HEK293T (cell line): ENCODE measurements around the gene RTEL1.

Experiments
- CTCF ChIA-PET: fragments of 350-600 bp; formaldehyde crosslinking; extraction: SDS; loops from one replicate; lab custom pipeline; 2021; ENCODE audit warnings: antibody characterized with exemption, inconsistent platforms; lab: Yijun Ruan, JAX
- POLR2A ChIA-PET: fragments of 350-600 bp; formaldehyde crosslinking; extraction: SDS; loops from one replicate; lab custom pipeline; 2020; ENCODE audit warnings: antibody characterized with exemption, inconsistent platforms; lab: Yijun Ruan, JAX
- DNase-seq: peaks from one replicate; pipeline ENCODE4 v3.0.0; 2012; ENCODE audit warnings: mixed read lengths; ENCODE audit errors: extremely low spot score
- ARNT ChIP-seq: fragments of 450-650 bp; IDR thresholded peaks from 2 replicates; pipeline ENCODE4 v1.6.1; 2017; ENCODE audit warnings: mild to moderate bottlenecking
- BHLHE40 ChIP-seq: fragments of 450-650 bp; IDR thresholded peaks from 2 replicates; pipeline ENCODE4 v1.6.1; 2016; ENCODE audit warnings: mild to moderate bottlenecking, moderate library complexity, borderline replicate concordance
- CTBP1 ChIP-seq: fragments of 450-650 bp; IDR thresholded peaks from 2 replicates; pipeline ENCODE4 v1.6.1; 2016; ENCODE audit warnings: borderline replicate concordance
- ELF4 ChIP-seq: fragments of 450-650 bp; IDR thresholded peaks from 2 replicates; pipeline ENCODE4 v1.6.1; 2017; ENCODE audit warnings: antibody characterized with exemption
- FOXA1 ChIP-seq: fragments of 450-650 bp; IDR thresholded peaks from 2 replicates; pipeline ENCODE4 v1.6.1; 2016; ENCODE audit warnings: mild to moderate bottlenecking
- FOXK2 ChIP-seq: fragments of 450-650 bp; IDR thresholded peaks from 2 replicates; pipeline ENCODE4 v1.6.1; 2016; ENCODE audit warnings: mild to moderate bottlenecking
- FOXM1 ChIP-seq: fragments of 450-650 bp; IDR thresholded peaks from 2 replicates; pipeline ENCODE4 v1.6.1; 2017; ENCODE audit warnings: mild to moderate bottlenecking, borderline replicate concordance
- HDGF ChIP-seq: fragments of 450-650 bp; IDR thresholded peaks from 2 replicates; pipeline ENCODE4 v1.6.1; 2017; ENCODE audit warnings: antibody characterized with exemption, borderline replicate concordance
- L3MBTL2 ChIP-seq: fragments of 450-650 bp; conservative IDR thresholded peaks from 2 replicates; pipeline ENCODE4 v1.6.1; 2016; ENCODE audit warnings: mild to moderate bottlenecking
- LEF1 ChIP-seq: fragments of 450-650 bp; IDR thresholded peaks from 2 replicates; pipeline ENCODE4 v1.6.1; 2017; ENCODE audit warnings: mild to moderate bottlenecking, borderline replicate concordance
- NFRKB ChIP-seq: fragments of 450-650 bp; IDR thresholded peaks from 2 replicates; pipeline ENCODE4 v1.6.1; 2016; ENCODE audit warnings: mild to moderate bottlenecking, moderate library complexity
- PKNOX1 ChIP-seq: fragments of 450-650 bp; IDR thresholded peaks from 2 replicates; pipeline ENCODE4 v1.6.1; 2016
- SP1 ChIP-seq: fragments of 450-650 bp; IDR thresholded peaks from 2 replicates; pipeline ENCODE4 v1.6.1; 2017
- SUZ12 ChIP-seq: fragments of 450-650 bp; IDR thresholded peaks from 2 replicates; pipeline ENCODE4 v1.6.1; 2016; ENCODE audit warnings: mild to moderate bottlenecking
- TARDBP ChIP-seq: fragments of 450-650 bp; IDR thresholded peaks from 2 replicates; pipeline ENCODE4 v1.6.1; 2016
- ZNF384 ChIP-seq: fragments of 450-650 bp; IDR thresholded peaks from 2 replicates; pipeline ENCODE4 v1.6.1; 2016

Gene RTEL1

GRCh38 chr20:63739130-63740069 is 81.3 kb downstream of the RTEL1 start, which contains the start of gene SLC2A4RG:
Gene SLC2A4RG (plus strand): TSS chr20:63739776. CDS start chr20:63739913, 137 bp downstream.
- ChIA-PET POLR2A (interaction anchor here (0.6 to 1.0 kb wide), 2 partner anchors 31 to 32 kb away, joined by 3 to 5 read pairs; partner anchors contain the start of genes ARFRP1 and ZGPAT), CTCF (interaction anchor here (1.4 kb wide), 1 partner anchor 31 kb away, joined by 3 read pairs; the partner anchor contains the start of genes ARFRP1 and ZGPAT)
- peak; percentile 94 for DNase-seq
- TF ChIP-seq ELF4 (no peak), SP1 (no peak), ZNF384 (no peak), HDGF (no peak), FOXM1 (no peak), TARDBP (no peak), BHLHE40 (no peak), FOXK2 (no peak), NFRKB (no peak), SUZ12 (no peak), FOXA1 (no peak), ARNT (no peak), LEF1 (no peak), CTBP1 (no peak), PKNOX1 (no peak), L3MBTL2 (no peak)

- peak; percentile 49 for DNase-seq
- ChIA-PET POLR2A (interaction anchor here (1.3 to 1.6 kb wide), 4 partner anchors 11 to 125 kb away, joined by 7 to 14 read pairs (median 8); partner anchors contain the start of genes ARFRP1, RTEL1, TPD52L2 and ZGPAT), CTCF (no interaction called here)
Observed at GRCh38 chr20:63740070-63740626, 82.0 kb downstream of the RTEL1 start.

GRCh38 chr20:63740627-63741353 is 82.7 kb downstream of the RTEL1 start:
- peak; percentile 70 for DNase-seq
- CTCF ChIA-PET: no interaction called here
- POLR2A ChIA-PET: interaction anchor here (0.5 to 1.6 kb wide), 5 partner anchors 10 to 124 kb away, joined by 3 to 14 read pairs (median 8); partner anchors contain the start of genes ARFRP1, RTEL1, STMN3 and TPD52L2
- 0 out of 2 replicates have a peak, but pooled peaks have one; percentile 13 for TF ChIP-seq PKNOX1
- TF ChIP-seq BHLHE40: no peak

More at GRCh38 chr20:63740070-63740626, 82.0 kb downstream of the RTEL1 start:
- no peak for TF ChIP-seq SUZ12
- no peak for TF ChIP-seq HDGF
- no peak for TF ChIP-seq FOXK2
- TF ChIP-seq LEF1: no peak
- TF ChIP-seq NFRKB: no peak
- TF ChIP-seq L3MBTL2: no peak
- TF ChIP-seq TARDBP: no peak

GRCh38 chr20:63741354-63741675 is 83.2 kb downstream of the RTEL1 start:
- POLR2A ChIA-PET: interaction anchor here (0.5 to 1.6 kb wide), 5 partner anchors 9 to 124 kb away, joined by 3 to 14 read pairs (median 8); partner anchors contain the start of genes ARFRP1, RTEL1, STMN3 and TPD52L2
- TF ChIP-seq L3MBTL2: no peak
- TF ChIP-seq FOXM1: no peak
- TF ChIP-seq SP1: no peak
- TF ChIP-seq ELF4: no peak
- TF ChIP-seq ARNT: no peak
- no peak for TF ChIP-seq FOXK2
- DNase-seq: no peak
- CTCF ChIA-PET: no interaction called here

GRCh38 chr20:63741676-63742380 is 83.7 kb downstream of the RTEL1 start:
- no peak for TF ChIP-seq FOXM1
- no peak for TF ChIP-seq ZNF384
- TF ChIP-seq SP1: no peak
- TF ChIP-seq NFRKB: no peak
- no peak for TF ChIP-seq LEF1
- TF ChIP-seq ELF4: no peak
- TF ChIP-seq BHLHE40: no peak
- no peak for TF ChIP-seq CTBP1
- ChIA-PET CTCF (no interaction called here), POLR2A (interaction anchor here (0.9 to 1.6 kb wide), 5 partner anchors 9 to 123 kb away, joined by 3 to 14 read pairs (median 8); partner anchors contain the start of genes ARFRP1, RTEL1, TPD52L2 and ZGPAT)
- DNase-seq: no peak
